K562 (cell line): ENCODE data around the gene ETV7. TPM values are rescaled to one million over a fixed set of nuclear protein-coding genes. Genes with fewer than 3 reads are reported as not detected.

ENCODE experiments used
- CBX8 ChIP-seq: fragments of 200-600 bp; sonication (generic); IDR thresholded peaks from 2 replicates; pipeline ENCODE4 v1.6.1; 2012; ENCODE audit warnings: borderline replicate concordance, mixed run types, low read depth, mild to moderate bottlenecking, moderate library complexity, mixed read lengths, low read length, control low read depth, inconsistent platforms; ENCODE audit not compliant: poor library complexity, severe bottlenecking; ENCODE audit errors: extremely low read depth
- FIP1L1 ChIP-seq: fragments of 200-400 bp; formaldehyde crosslinking; IDR thresholded peaks from 2 replicates; pipeline ENCODE4 v1.6.1; 2018; ENCODE audit warnings: mild to moderate bottlenecking, low read depth, low read length; ENCODE audit not compliant: poor library complexity, severe bottlenecking
- GABPB1 ChIP-seq: sonication (generic); formaldehyde crosslinking; IDR thresholded peaks from 2 replicates; pipeline ENCODE4 v1.8.0; 2022; ENCODE audit warnings: mild to moderate bottlenecking, missing genetic modification reagents
- MAFG ChIP-seq: fragments of 450-650 bp; conservative IDR thresholded peaks from 2 replicates; pipeline ENCODE4 v1.6.1; 2016; ENCODE audit warnings: missing genetic modification characterization, missing compliant biosample characterization
- PTBP1 ChIP-seq: fragments of 200-400 bp; formaldehyde crosslinking; IDR thresholded peaks from 2 replicates; pipeline ENCODE4 v1.6.1; 2017; ENCODE audit warnings: low read depth, low read length
- SIX5 ChIP-seq, 2 experiments: IDR thresholded peaks; 2 replicates each; pipeline ENCODE4 v1.6.1; 2011; ENCODE audit warnings: low read length in 2 of 2, borderline replicate concordance in 1 of 2, low read depth in 1 of 2, mild to moderate bottlenecking in 1 of 2, moderate library complexity in 1 of 2; ENCODE audit not compliant: insufficient read depth in 1 of 2
- SMC3 ChIP-seq: conservative IDR thresholded peaks from 2 replicates; pipeline ENCODE4 v1.6.1; 2011; ENCODE audit warnings: low read depth, low read length, improper control_type of control experiment; ENCODE audit not compliant: insufficient read depth
- SPI1 ChIP-seq: IDR thresholded peaks from 2 replicates; pipeline ENCODE4 v1.6.1; 2011; ENCODE audit warnings: low read depth, low read length, control low read depth, borderline replicate concordance
- SRF ChIP-seq, 2 experiments: fragments of 250-450, 450-650 bp in 1 of 2; sonication (Bioruptor Pico) in 1 of 2; sonication (generic) in 1 of 2; formaldehyde crosslinking; IDR thresholded peaks; 2 replicates each; pipeline versions ENCODE4 v1.5.0 to v1.5.1; 2020 to 2022; ENCODE audit warnings: mild to moderate bottlenecking in 1 of 2, missing genetic modification reagents in 1 of 2
- TAL1 ChIP-seq: fragments of 450-650 bp; IDR thresholded peaks from 2 replicates; pipeline ENCODE4 v1.6.1; 2016; ENCODE audit warnings: mild to moderate bottlenecking
- TARDBP ChIP-seq: fragments of 450-650 bp; IDR thresholded peaks from 2 replicates; pipeline ENCODE4 v1.6.1; 2016
- ZBTB17 ChIP-seq: fragments of 450-650 bp; formaldehyde crosslinking; IDR thresholded peaks from 2 replicates; pipeline ENCODE4 v1.4.0; 2020; ENCODE audit warnings: mild to moderate bottlenecking
- ZC3H4 ChIP-seq: sonication (generic); formaldehyde crosslinking; IDR thresholded peaks from 2 replicates; pipeline ENCODE4 v1.9.0; 2021; ENCODE audit warnings: missing genetic modification reagents, borderline replicate concordance
- ZNF133 ChIP-seq: fragments of 250-450 bp; sonication (Bioruptor Pico); IDR thresholded peaks from 2 replicates; pipeline ENCODE4 v1.4.0; 2020; ENCODE audit warnings: mild to moderate bottlenecking
- ZNF197 ChIP-seq: fragments of 200-800 bp; sonication (Bioruptor generic); IDR thresholded peaks from 2 replicates; pipeline ENCODE4 v1.6.1; 2016; ENCODE audit warnings: low read depth, missing genetic modification characterization, missing compliant biosample characterization
- ZNF436 ChIP-seq: fragments of 250-450, 450-650 bp; sonication (Bioruptor Pico); formaldehyde crosslinking; IDR thresholded peaks from 2 replicates; pipeline ENCODE4 v1.7.0; 2020; ENCODE audit warnings: mild to moderate bottlenecking
- polyA plus RNA-seq, 8 experiments: library from polyadenylated mRNA; depleted of rRNA in 4 of 8; stranded (reverse) in 5 of 8; unstranded in 3 of 8; fragments of >200 nt; fragmentation: Nextera tagmentation in 2 of 8; fragmentation: Illumina TruSeq in 1 of 8; extraction: Ambion mirVana in 2 of 8; extraction: Trizol in 1 of 8; gene quantifications; 2 replicates each; pipeline versions ENCODE4 v1.2.1 to v1.2.3, GENCODE V29; 2011 to 2014; ENCODE audit warnings: inconsistent platforms in 1 of 8, missing spikeins in 1 of 8
- total RNA-seq, 7 experiments: library from RNA; depleted of rRNA in 6 of 7; stranded (reverse); fragments of >200 nt in 6 of 7; fragmentation: Illumina TruSeq in 2 of 7; extraction: Trizol in 2 of 7; gene quantifications; 2 replicates each; pipeline versions ENCODE4 v1.2.1 to v1.2.3, GENCODE V29; 2011 to 2021; ENCODE audit warnings: low replicate concordance in 1 of 7
- TF ChIP-seq, protein P1 (sequence below): fragments of 250-450 bp; sonication (Bioruptor Pico); IDR thresholded peaks from 2 replicates; pipeline ENCODE4 v1.5.1; 2021; ENCODE audit warnings: mild to moderate bottlenecking
- TF ChIP-seq, protein P2 (sequence below): sonication (generic); formaldehyde crosslinking; IDR thresholded peaks from 2 replicates; pipeline ENCODE4 v1.8.0; 2022; ENCODE audit warnings: missing genetic modification reagents, mild to moderate bottlenecking, borderline replicate concordance
- TF ChIP-seq, protein P3 (sequence below): sonication (generic); formaldehyde crosslinking; IDR thresholded peaks from 2 replicates; pipeline ENCODE4 v1.8.0; 2022; ENCODE audit warnings: mild to moderate bottlenecking, missing genetic modification reagents

Gene ETV7
- total and polyA plus RNA-seq, 9 of the 15 experiments (the other 6 are each of a cell fraction or from before 2014, with no cell fraction given) = 0.07 to 0.22 (median 0.14) TPM; not detected in 3

DNA sequence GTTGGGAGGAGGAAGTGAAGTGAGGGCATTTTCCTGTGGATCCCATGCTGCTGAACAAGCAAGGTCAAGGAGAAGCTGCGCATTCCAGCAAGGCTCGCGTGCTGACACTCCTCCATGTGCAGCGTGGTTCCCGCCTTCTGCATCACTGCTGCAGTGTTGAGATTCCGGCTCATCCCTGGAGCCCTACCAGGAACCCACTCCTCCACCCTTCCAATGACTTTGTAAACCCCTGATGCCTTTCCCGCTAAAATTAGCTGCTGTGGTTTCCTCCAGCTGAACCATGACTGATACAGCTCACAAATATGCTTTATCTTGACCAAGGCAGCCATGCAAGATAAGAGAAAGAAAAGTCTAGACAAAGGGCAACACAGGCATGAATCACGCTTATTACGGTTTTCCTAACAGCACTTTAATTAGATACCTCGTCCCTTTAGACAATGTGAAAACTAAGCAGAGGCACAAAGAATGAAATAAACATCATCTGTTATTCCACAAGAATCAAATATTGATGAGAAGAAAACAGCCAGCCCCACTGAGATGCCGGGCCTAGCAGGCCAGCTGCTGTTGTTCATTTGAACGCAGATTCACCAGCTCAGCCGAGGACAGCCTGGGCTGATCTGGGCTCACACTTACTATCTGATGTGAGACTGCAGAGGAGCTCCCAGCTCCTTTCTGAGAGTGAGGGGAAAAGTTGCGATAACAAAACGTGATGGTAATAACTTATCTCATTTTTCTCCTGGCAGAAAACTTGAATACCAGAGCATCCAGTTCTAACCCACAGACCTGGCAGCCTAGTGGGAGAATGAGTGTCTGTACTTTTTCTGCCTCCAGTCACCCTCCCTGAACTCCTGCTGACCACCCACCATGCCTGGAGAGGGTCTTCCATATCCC lies 36.5 kb downstream of the ETV7 start (continued):
- 0 out of 2 replicates have a peak, but pooled peaks have one; percentile 69 for TF ChIP-seq ZBTB17 (CRISPR knock-in tag)
- TF ChIP-seq, protein P1, sequence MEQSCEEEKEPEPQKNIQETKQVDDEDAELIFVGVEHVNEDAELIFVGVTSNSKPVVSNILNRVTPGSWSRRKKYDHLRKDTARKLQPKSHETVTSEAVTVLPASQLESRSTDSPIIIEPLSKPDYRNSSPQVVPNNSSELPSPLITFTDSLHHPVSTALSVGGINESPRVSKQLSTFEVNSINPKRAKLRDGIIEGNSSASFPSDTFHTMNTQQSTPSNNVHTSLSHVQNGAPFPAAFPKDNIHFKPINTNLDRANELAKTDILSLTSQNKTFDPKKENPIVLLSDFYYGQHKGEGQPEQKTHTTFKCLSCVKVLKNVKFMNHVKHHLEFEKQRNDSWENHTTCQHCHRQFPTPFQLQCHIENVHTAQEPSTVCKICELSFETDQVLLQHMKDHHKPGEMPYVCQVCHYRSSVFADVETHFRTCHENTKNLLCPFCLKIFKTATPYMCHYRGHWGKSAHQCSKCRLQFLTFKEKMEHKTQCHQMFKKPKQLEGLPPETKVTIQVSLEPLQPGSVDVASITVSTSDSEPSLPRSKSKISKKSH (CRISPR knock-in tag) = no peak
- TF ChIP-seq CBX8 = no peak
- TF ChIP-seq ZNF197 = peak; percentile 80; the same call in 1 of the 2 replicates
- TF ChIP-seq GABPB1 (CRISPR knock-in tag) = no peak
- TF ChIP-seq ZC3H4 (CRISPR knock-in tag) = no peak
- TF ChIP-seq SPI1 = no peak
- TF ChIP-seq ZNF133 (CRISPR knock-in tag) = no peak
- TF ChIP-seq TAL1 = peak; percentile 89
- TF ChIP-seq, protein P2, sequence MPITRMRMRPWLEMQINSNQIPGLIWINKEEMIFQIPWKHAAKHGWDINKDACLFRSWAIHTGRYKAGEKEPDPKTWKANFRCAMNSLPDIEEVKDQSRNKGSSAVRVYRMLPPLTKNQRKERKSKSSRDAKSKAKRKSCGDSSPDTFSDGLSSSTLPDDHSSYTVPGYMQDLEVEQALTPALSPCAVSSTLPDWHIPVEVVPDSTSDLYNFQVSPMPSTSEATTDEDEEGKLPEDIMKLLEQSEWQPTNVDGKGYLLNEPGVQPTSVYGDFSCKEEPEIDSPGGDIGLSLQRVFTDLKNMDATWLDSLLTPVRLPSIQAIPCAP (CRISPR knock-in tag) = no peak
- no peak for TF ChIP-seq PTBP1
- no peak for TF ChIP-seq ZNF436 (CRISPR knock-in tag)
- TF ChIP-seq, protein P3, sequence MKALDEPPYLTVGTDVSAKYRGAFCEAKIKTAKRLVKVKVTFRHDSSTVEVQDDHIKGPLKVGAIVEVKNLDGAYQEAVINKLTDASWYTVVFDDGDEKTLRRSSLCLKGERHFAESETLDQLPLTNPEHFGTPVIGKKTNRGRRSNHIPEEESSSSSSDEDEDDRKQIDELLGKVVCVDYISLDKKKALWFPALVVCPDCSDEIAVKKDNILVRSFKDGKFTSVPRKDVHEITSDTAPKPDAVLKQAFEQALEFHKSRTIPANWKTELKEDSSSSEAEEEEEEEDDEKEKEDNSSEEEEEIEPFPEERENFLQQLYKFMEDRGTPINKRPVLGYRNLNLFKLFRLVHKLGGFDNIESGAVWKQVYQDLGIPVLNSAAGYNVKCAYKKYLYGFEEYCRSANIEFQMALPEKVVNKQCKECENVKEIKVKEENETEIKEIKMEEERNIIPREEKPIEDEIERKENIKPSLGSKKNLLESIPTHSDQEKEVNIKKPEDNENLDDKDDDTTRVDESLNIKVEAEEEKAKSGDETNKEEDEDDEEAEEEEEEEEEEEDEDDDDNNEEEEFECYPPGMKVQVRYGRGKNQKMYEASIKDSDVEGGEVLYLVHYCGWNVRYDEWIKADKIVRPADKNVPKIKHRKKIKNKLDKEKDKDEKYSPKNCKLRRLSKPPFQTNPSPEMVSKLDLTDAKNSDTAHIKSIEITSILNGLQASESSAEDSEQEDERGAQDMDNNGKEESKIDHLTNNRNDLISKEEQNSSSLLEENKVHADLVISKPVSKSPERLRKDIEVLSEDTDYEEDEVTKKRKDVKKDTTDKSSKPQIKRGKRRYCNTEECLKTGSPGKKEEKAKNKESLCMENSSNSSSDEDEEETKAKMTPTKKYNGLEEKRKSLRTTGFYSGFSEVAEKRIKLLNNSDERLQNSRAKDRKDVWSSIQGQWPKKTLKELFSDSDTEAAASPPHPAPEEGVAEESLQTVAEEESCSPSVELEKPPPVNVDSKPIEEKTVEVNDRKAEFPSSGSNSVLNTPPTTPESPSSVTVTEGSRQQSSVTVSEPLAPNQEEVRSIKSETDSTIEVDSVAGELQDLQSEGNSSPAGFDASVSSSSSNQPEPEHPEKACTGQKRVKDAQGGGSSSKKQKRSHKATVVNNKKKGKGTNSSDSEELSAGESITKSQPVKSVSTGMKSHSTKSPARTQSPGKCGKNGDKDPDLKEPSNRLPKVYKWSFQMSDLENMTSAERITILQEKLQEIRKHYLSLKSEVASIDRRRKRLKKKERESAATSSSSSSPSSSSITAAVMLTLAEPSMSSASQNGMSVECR (CRISPR knock-in tag) = 0 out of 2 replicates have a peak, but pooled peaks have one; percentile 31
- TF ChIP-seq SMC3 = no peak
- no peak for TF ChIP-seq FIP1L1
- no peak for TF ChIP-seq SRF (CRISPR knock-in tag; IDR thresholded peaks at IDR 0.05)
- TF ChIP-seq TARDBP = no peak
- no peak for TF ChIP-seq SIX5 (IDR thresholded peaks at IDR 0.05; ENCODE audit: borderline replicate concordance in 1 of 2, insufficient read depth in 1 of 2, low read depth in 1 of 2, low read length in 2 of 2)
- peak; percentile 57 for TF ChIP-seq MAFG (tag)
